GM12892 (cell line): Measurements from ENCODE around the gene ZG16.

Experiments
- POLR2A ChIP-seq: IDR thresholded peaks from 2 replicates; pipeline ENCODE4 v1.6.1; 2011; ENCODE audit warnings: low read depth, low read length, control low read depth
- POLR2AphosphoS5 ChIP-seq: IDR thresholded peaks from 2 replicates; pipeline ENCODE4 v1.6.1; 2011; ENCODE audit warnings: low read depth, low read length, control low read depth
- TAF1 ChIP-seq: IDR thresholded peaks from 2 replicates; pipeline ENCODE4 v1.6.1; 2011; ENCODE audit warnings: low read depth, mild to moderate bottlenecking, control low read depth, low read length, borderline replicate concordance

GRCh38 chr16:29770250-29770929, 7.7 kb upstream of the ZG16 start:
- no peak for TF ChIP-seq POLR2A
- TF ChIP-seq POLR2AphosphoS5 = no peak
- no peak for TF ChIP-seq TAF1
